Colonic mucosa (tissue), 4 donors: ENCODE measurements around the gene SLC45A1. TPM values are rescaled to one million over a fixed set of nuclear protein-coding genes. Genes with fewer than 3 reads are reported as not detected.
"Not testable (repeated sequence)": the region's sequence is repeated elsewhere in the genome, so short reads cannot be mapped to it uniquely, and the experiment has no call there.

ENCODE experiments used
- DNase-seq: peaks from one replicate; pipeline ENCODE4 v3.0.0-alpha.2; 2020
- H3K27ac ChIP-seq: fragments of 200-600 bp; one replicate; pipeline ENCODE4 v1.8.0; 2021
- H3K27me3 ChIP-seq: fragments of 200-600 bp; one replicate; pipeline ENCODE4 v1.8.0; 2021
- H3K36me3 ChIP-seq: fragments of 200-600 bp; one replicate; pipeline ENCODE4 v1.8.0; 2021
- H3K4me1 ChIP-seq: fragments of 200-600 bp; one replicate; pipeline ENCODE4 v1.8.0; 2021; ENCODE audit warnings: mild to moderate bottlenecking
- H3K4me3 ChIP-seq: fragments of 200-600 bp; one replicate; pipeline ENCODE4 v1.8.0; 2021
- H3K9ac ChIP-seq, 2 donors: one replicate each; pipeline ENCODE4 v1.7.0; 2013; ENCODE audit warnings: control low read depth in 2 of 2, low read depth in 2 of 2, low read length in 2 of 2
- H3K9me3 ChIP-seq: fragments of 200-600 bp; one replicate; pipeline ENCODE4 v1.8.0; 2021
- intact Hi-C: fragments of 100-400 bp; cut with DNase I; formaldehyde crosslinking; loops from one replicate; pipeline ENCODE4 v1.14.1; 2022
- total RNA-seq, 2 donors: library from RNA; stranded (reverse); fragmentation: NEBNext Ultra II Directional in 1 of 2; extraction: Animal tissue kit (Norgen Biotek cat#: 25700) in 1 of 2; gene quantifications; one replicate each; pipeline ENCODE4 v1.2.1, GENCODE V29; 2021
- TF ChIP-seq, protein P1 (sequence below): fragments of 200-600 bp; IDR thresholded peaks from one replicate; pipeline ENCODE4 v1.8.0; 2022; ENCODE audit warnings: antibody characterized with exemption, mild to moderate bottlenecking
- donor health status: healthy.
- donor health status: DM: no; HTN: no; CAD: no.
- donor health status: DM: no; HTN: no; CAD: no.

The SLC45A1 gene
- total RNA-seq = under 1 TPM; 0.27 to 0.42 TPM

GRCh38 chr1:8317647-8318381, at the start of gene SLC45A1:
TSS of gene SLC45A1 (plus strand) at chr1:8318114. CDS start at chr1:8324330, 6,216 bp downstream.
- Histone ChIP-seq H3K27ac (no peak within 1 kb of the TSS), H3K9ac (peak within 1 kb of the TSS; percentile 46 to 68), H3K36me3 (no peaks in the 10 kb centered on the region), H3K9me3 (no peaks in the 10 kb centered on the region), H3K27me3 (peaks cover 8% of the 10 kb centered on the region), H3K4me3 (peak within 1 kb of the TSS; percentile 55), H3K4me1 (peaks cover 5% of the 10 kb centered on the region)
- TF ChIP-seq, protein P1, sequence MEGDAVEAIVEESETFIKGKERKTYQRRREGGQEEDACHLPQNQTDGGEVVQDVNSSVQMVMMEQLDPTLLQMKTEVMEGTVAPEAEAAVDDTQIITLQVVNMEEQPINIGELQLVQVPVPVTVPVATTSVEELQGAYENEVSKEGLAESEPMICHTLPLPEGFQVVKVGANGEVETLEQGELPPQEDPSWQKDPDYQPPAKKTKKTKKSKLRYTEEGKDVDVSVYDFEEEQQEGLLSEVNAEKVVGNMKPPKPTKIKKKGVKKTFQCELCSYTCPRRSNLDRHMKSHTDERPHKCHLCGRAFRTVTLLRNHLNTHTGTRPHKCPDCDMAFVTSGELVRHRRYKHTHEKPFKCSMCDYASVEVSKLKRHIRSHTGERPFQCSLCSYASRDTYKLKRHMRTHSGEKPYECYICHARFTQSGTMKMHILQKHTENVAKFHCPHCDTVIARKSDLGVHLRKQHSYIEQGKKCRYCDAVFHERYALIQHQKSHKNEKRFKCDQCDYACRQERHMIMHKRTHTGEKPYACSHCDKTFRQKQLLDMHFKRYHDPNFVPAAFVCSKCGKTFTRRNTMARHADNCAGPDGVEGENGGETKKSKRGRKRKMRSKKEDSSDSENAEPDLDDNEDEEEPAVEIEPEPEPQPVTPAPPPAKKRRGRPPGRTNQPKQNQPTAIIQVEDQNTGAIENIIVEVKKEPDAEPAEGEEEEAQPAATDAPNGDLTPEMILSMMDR = no peak
- intact Hi-C loops = no loop called here
- DNase-seq = peak; percentile 59

DNA sequence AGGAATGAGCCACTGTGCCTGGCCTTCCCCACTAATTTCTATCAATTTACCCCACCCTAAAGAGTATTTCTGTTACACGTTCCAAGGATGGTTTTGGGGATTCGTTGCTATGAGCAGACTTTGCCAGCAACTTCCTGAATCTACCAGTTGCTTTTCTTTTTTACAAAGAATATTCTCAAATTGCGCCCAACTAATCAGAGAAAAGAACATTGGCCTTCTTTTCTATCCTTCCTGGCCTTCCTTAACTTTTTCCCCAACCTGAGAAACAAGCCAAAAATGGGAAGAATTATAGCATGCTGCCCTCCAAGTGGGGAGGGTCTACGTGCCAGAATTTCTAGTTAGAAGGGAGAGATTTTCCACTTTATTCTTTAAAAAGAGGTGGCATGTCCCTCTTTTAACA, 44.9 kb upstream of the SLC45A1 start:
- no peak overlapping the region for H3K9ac ChIP-seq
- intact Hi-C loops = no loop called here
- H3K4me3 ChIP-seq = no peak overlapping the region
- no peaks in the 10 kb centered on the region for H3K36me3 ChIP-seq
- TF ChIP-seq, protein P1 = no peak
- peaks cover 6% of the 10 kb centered on the region for H3K4me1 ChIP-seq
- no peak for DNase-seq
- no peaks in the 10 kb centered on the region for H3K27me3 ChIP-seq
- H3K27ac ChIP-seq = no peak overlapping the region
- no peaks in the 10 kb centered on the region for H3K9me3 ChIP-seq

- TF ChIP-seq, protein P1 = no peak
- Histone ChIP-seq H3K9ac (no peak overlapping the region), H3K27ac (no peak overlapping the region), H3K4me1 (peaks cover 6% of the 10 kb centered on the region), H3K36me3 (no peaks in the 10 kb centered on the region), H3K27me3 (no peaks in the 10 kb centered on the region), H3K4me3 (no peak overlapping the region), H3K9me3 (no peaks in the 10 kb centered on the region)
- intact Hi-C loops = no loop called here
- no peak for DNase-seq
Measured at GRCh38 chr1:8274352-8274751, 43.6 kb upstream of the SLC45A1 start.

GRCh38 chr1:8276173-8276914, 41.6 kb upstream of the SLC45A1 start:
- H3K9me3 ChIP-seq = no peaks in the 10 kb centered on the region
- no peaks in the 10 kb centered on the region for H3K36me3 ChIP-seq
- H3K27ac ChIP-seq = no peak overlapping the region
- no peak for DNase-seq
- H3K4me1 ChIP-seq = peaks cover 6% of the 10 kb centered on the region
- H3K27me3 ChIP-seq = no peaks in the 10 kb centered on the region
- TF ChIP-seq, protein P1 = no peak
- no peak overlapping the region for H3K4me3 ChIP-seq
- H3K9ac ChIP-seq = no peak overlapping the region
- intact Hi-C loops = no loop called here

DNA sequence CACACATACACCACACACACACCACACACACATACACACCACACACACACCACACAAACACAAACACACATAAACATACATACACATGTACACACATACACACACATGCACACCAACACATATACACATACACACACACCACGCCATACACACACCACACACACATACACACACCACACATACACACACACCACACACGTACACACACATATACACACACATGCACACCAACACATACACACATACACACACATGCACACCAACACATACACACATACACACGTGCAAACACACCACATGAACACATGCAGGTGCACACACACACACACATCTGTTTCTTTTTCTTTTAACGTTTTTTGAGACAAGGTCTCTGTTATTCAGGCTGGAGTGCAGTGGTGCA, 41.0 kb upstream of the SLC45A1 start:
- Histone ChIP-seq H3K9me3 (no peaks in the 10 kb centered on the region), H3K4me3 (no peak overlapping the region), H3K36me3 (no peaks in the 10 kb centered on the region), H3K27me3 (no peaks in the 10 kb centered on the region), H3K4me1 (peaks cover 6% of the 10 kb centered on the region), H3K9ac (no peak overlapping the region), H3K27ac (no peak overlapping the region)
- no peak for DNase-seq
- intact Hi-C loops = no loop called here
- TF ChIP-seq, protein P1 = no peak

DNA sequence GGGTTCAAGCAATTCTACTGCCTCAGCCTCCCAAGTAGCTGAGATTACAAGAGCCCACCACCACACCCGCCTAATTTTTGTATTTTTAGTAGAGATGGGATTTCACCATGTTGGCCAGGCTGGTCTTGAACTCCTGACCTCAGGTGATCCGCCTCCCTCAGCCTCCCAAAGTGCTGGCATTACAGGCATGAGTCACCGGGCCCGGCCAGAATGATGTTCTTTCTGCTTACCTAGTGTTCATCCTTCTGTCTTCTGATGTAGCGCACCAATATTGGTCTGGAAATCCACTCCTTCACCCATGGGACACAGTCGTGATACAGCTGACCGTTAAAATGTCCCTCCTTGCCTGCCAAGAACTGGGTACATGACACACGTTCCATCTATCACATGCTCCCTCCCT, 39.2 kb upstream of the SLC45A1 start:
- DNase-seq, H3K4me1 ChIP-seq, intact Hi-C loops, H3K9me3 ChIP-seq, H3K9ac ChIP-seq, H3K27me3 ChIP-seq, H3K4me3 ChIP-seq, H3K27ac ChIP-seq, H3K36me3 ChIP-seq: not testable (repeated sequence)
